ENCODE measurements around the gene ATG9A. TPM values are rescaled to one million over a fixed set of nuclear protein-coding genes. Genes with fewer than 3 reads are reported as not detected.
A peak's percentile ranks its signal among the peaks of the same experiment; 100 is the strongest.

Gene ATG9A
- total and polyA plus RNA-seq, 9 of the 15 experiments (the other 6 are each of a cell fraction or from before 2014, with no cell fraction given): 0.25 to 65.6 (median 23.4) TPM

DNA sequence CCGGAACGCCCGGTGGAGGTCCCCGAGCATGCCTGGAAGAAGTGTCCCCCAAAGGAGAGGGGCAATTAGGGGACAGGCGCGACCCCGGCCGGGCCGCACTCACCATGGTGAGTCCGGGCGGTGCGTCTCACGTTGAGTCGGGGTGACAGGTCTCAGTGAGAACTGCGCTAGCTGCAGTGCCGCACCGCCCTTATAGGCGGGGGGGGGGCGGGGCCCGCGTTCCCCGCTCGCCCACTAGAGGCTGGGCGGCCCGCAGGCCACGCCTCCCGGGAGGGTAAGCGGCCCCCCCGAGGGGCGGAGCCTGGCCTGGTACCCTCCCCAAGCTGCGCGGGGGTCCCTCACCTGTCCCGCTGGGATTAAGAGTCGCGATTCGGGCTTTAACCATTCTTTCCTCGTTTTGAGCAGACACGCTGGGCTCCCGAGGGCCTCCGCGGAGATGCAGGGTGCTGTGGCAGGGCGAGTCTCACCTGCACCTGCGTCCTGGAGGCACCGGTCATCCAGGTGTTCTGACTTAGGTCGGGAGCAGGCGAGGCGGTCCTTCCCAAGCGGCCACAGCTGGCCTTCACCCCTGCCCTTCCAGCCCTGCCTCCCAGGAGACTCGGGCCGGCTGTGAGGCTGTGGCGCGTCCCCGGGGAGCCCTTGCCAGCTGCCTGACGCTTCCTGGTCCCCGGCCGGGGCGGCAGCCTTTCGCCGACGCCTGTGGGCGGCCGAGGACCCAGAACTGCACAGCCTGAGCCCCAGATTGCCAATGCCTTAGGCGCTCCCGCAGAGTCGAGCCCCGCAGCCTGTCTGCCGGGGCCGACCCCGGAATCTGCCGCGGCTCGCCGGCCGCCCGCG is 24.5 kb upstream of the ATG9A start, which contains the start of gene TUBA4A (continued):
- TF ChIP-seq E2F6 (IDR thresholded peaks at IDR 0.05; ENCODE audit: borderline replicate concordance in 1 of 2, extremely low read depth in 1 of 2, insufficient read depth in 1 of 2, insufficient read length in 1 of 2, low read depth in 1 of 2, low read length in 1 of 2, poor library complexity in 1 of 2, severe bottlenecking in 1 of 2) (no peak), NBN (IDR thresholded peaks at IDR 0.05; ENCODE audit: low read depth) (no peak), KLF6 (CRISPR knock-in tag; IDR thresholded peaks at IDR 0.05; ENCODE audit: borderline replicate concordance) (no peak), EP300 (IDR thresholded peaks at IDR 0.05; ENCODE audit: low read length) (no peak), HNRNPLL (IDR thresholded peaks at IDR 0.05; ENCODE audit: low read depth, low read length, poor library complexity, severe bottlenecking) (peak; percentile 20), ATF3 (IDR thresholded peaks at IDR 0.05) (no peak), ATF3 (CRISPR knock-in tag; conservative IDR thresholded peaks at IDR 0.05) (no peak), GATA2 (CRISPR knock-in tag; IDR thresholded peaks at IDR 0.05) (no peak), POU5F1 (IDR thresholded peaks at IDR 0.05; ENCODE audit: borderline replicate concordance, low read depth, low read length, partially characterized antibody) (no peak), CLOCK (CRISPR knock-in tag; IDR thresholded peaks at IDR 0.05; ENCODE audit: borderline replicate concordance) (no peak), POLR2A (conservative IDR thresholded peaks at IDR 0.05) (peak; percentile 91), ZNF79 (CRISPR knock-in tag; IDR thresholded peaks at IDR 0.05; ENCODE audit: low read depth) (no peak), PHTF2 (CRISPR knock-in tag; IDR thresholded peaks at IDR 0.05) (no peak)
- TF ChIP-seq, protein P1, sequence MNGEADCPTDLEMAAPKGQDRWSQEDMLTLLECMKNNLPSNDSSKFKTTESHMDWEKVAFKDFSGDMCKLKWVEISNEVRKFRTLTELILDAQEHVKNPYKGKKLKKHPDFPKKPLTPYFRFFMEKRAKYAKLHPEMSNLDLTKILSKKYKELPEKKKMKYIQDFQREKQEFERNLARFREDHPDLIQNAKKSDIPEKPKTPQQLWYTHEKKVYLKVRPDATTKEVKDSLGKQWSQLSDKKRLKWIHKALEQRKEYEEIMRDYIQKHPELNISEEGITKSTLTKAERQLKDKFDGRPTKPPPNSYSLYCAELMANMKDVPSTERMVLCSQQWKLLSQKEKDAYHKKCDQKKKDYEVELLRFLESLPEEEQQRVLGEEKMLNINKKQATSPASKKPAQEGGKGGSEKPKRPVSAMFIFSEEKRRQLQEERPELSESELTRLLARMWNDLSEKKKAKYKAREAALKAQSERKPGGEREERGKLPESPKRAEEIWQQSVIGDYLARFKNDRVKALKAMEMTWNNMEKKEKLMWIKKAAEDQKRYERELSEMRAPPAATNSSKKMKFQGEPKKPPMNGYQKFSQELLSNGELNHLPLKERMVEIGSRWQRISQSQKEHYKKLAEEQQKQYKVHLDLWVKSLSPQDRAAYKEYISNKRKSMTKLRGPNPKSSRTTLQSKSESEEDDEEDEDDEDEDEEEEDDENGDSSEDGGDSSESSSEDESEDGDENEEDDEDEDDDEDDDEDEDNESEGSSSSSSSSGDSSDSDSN (IDR thresholded peaks at IDR 0.05; ENCODE audit: borderline replicate concordance in 1 of 2, low read depth in 2 of 2, low read length in 2 of 2): no peak
- TF ChIP-seq, protein P2, sequence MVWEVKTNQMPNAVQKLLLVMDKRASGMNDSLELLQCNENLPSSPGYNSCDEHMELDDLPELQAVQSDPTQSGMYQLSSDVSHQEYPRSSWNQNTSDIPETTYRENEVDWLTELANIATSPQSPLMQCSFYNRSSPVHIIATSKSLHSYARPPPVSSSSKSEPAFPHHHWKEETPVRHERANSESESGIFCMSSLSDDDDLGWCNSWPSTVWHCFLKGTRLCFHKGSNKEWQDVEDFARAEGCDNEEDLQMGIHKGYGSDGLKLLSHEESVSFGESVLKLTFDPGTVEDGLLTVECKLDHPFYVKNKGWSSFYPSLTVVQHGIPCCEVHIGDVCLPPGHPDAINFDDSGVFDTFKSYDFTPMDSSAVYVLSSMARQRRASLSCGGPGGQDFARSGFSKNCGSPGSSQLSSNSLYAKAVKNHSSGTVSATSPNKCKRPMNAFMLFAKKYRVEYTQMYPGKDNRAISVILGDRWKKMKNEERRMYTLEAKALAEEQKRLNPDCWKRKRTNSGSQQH (CRISPR knock-in tag; IDR thresholded peaks at IDR 0.05): no peak
- TF ChIP-seq, protein P3, sequence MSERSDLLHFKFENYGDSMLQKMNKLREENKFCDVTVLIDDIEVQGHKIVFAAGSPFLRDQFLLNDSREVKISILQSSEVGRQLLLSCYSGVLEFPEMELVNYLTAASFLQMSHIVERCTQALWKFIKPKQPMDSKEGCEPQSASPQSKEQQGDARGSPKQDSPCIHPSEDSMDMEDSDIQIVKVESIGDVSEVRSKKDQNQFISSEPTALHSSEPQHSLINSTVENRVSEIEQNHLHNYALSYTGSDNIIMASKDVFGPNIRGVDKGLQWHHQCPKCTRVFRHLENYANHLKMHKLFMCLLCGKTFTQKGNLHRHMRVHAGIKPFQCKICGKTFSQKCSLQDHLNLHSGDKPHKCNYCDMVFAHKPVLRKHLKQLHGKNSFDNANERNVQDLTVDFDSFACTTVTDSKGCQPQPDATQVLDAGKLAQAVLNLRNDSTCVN (CRISPR knock-in tag; IDR thresholded peaks at IDR 0.05): no peak
